Head of caudate nucleus (tissue), 42 donors: ENCODE measurements around the gene DNAJC5.
"Not testable (repeated sequence)": the region's sequence is repeated elsewhere in the genome, so short reads cannot be mapped to it uniquely, and the experiment has no call there.

Experiments used
- DNase-seq, 42 donors: peaks; one replicate each; pipeline versions ENCODE4 v3.0.0 to v3.0.0-alpha.2; 2020 to 2021; ENCODE audit warnings: mixed read lengths in 7 of 42
- intact Hi-C: fragments of 100-400 bp; cut with DNase I; formaldehyde crosslinking; loops from one replicate; pipeline ENCODE4 v1.15.0; 2022

Gene DNAJC5

GRCh38 chr20:63894358-63895201 lies at the start of gene DNAJC5:
DNAJC5 (plus strand) TSS chr20:63895126; CDS start chr20:63928346, 33,220 bp downstream.
- peak; percentile 79 to 98 (median 96) for DNase-seq
- intact Hi-C loops: no loop called here

- no peak for DNase-seq
- intact Hi-C loops: no loop called here
Measured at GRCh38 chr20:63846128-63846771, 48.7 kb upstream of the DNAJC5 start.

GRCh38 chr20:63846888-63847236 lies 48.1 kb upstream of the DNAJC5 start:
- intact Hi-C loops: no loop called here

GRCh38 chr20:63847237-63848002 lies 47.5 kb upstream of the DNAJC5 start:
- intact Hi-C loops: no loop called here
- no peak for DNase-seq

More at GRCh38 chr20:63846888-63847236, 48.1 kb upstream of the DNAJC5 start:
- no peak for DNase-seq

- no peak for DNase-seq
- intact Hi-C loops: no loop called here
Measured at GRCh38 chr20:63848003-63848911, 46.7 kb upstream of the DNAJC5 start.

GRCh38 chr20:63850689-63851547 lies 44.0 kb upstream of the DNAJC5 start:
- intact Hi-C loops: loop anchor here (10.0 kb wide), 1 partner anchor 346 kb away; no protein-coding TSS in a partner anchor
- DNase-seq: no peak

- DNase-seq: not testable (repeated sequence)
- intact Hi-C loops: loop anchor here (10.0 kb wide), 1 partner anchor 347 kb away; no protein-coding TSS in a partner anchor
Measured at GRCh38 chr20:63851548-63851943, 43.4 kb upstream of the DNAJC5 start.

GRCh38 chr20:63853733-63854068 lies 41.2 kb upstream of the DNAJC5 start:
- intact Hi-C loops: loop anchor here (10.0 kb wide), 1 partner anchor 349 kb away; no protein-coding TSS in a partner anchor
- DNase-seq: not testable (repeated sequence)

- peak in 1 of 42 donors; percentile 47 for DNase-seq
- intact Hi-C loops: loop anchor here (10.0 kb wide), 1 partner anchor 349 kb away; no protein-coding TSS in a partner anchor
Measured at GRCh38 chr20:63854069-63854765, 40.7 kb upstream of the DNAJC5 start.

GRCh38 chr20:63854766-63855362 lies 40.1 kb upstream of the DNAJC5 start:
- intact Hi-C loops: loop anchor here (10.0 kb wide), 1 partner anchor 350 kb away; no protein-coding TSS in a partner anchor
- DNase-seq: no peak

- DNase-seq: no peak
- intact Hi-C loops: loop anchor here (10.0 kb wide), 1 partner anchor 351 kb away; no protein-coding TSS in a partner anchor
Measured at GRCh38 chr20:63855363-63856097, 39.4 kb upstream of the DNAJC5 start.

- intact Hi-C loops: loop anchor here (10.0 kb wide), 1 partner anchor 351 kb away; no protein-coding TSS in a partner anchor
- no peak for DNase-seq
Measured at GRCh38 chr20:63856098-63856511, 38.8 kb upstream of the DNAJC5 start.

- intact Hi-C loops: loop anchor here (10.0 kb wide), 1 partner anchor 353 kb away; no protein-coding TSS in a partner anchor
- DNase-seq: no peak
Measured at GRCh38 chr20:63857764-63858392, 37.0 kb upstream of the DNAJC5 start.

GRCh38 chr20:63858393-63859165 lies 36.3 kb upstream of the DNAJC5 start:
- intact Hi-C loops: loop anchor here (10.0 kb wide), 1 partner anchor 354 kb away; no protein-coding TSS in a partner anchor
- DNase-seq: no peak
